H9 (cell line): Measurements from ENCODE around the gene NLRP5. TPM values are rescaled to one million over a fixed set of nuclear protein-coding genes. Genes with fewer than 3 reads are reported as not detected.
"Not testable (repeated sequence)": the region's sequence is repeated elsewhere in the genome, so short reads cannot be mapped to it uniquely, and the experiment has no call there.

Source experiments
- DNase-seq: peaks from one replicate; pipeline ENCODE4 v3.0.0-alpha.2; 2017
- H2AFZ ChIP-seq: one replicate; pipeline ENCODE4 v1.6.1; 2013; ENCODE audit warnings: mild to moderate bottlenecking, low read length, control low read depth, moderate library complexity
- H2AK5ac ChIP-seq: 2 replicates; pipeline ENCODE4 v1.6.1; 2013; ENCODE audit warnings: low read length, control low read depth, mixed read lengths; ENCODE audit not compliant: insufficient read length
- H2BK120ac ChIP-seq: one replicate; pipeline ENCODE4 v1.6.1; 2013; ENCODE audit warnings: low read depth, mild to moderate bottlenecking, low read length, control low read depth, inconsistent platforms; ENCODE audit not compliant: poor library complexity, severe bottlenecking
- H2BK12ac ChIP-seq: 2 replicates; pipeline ENCODE4 v1.6.1; 2013; ENCODE audit warnings: low read length, control low read depth, mixed read lengths, low read depth; ENCODE audit not compliant: insufficient read length
- H2BK15ac ChIP-seq: 2 replicates; pipeline ENCODE4 v1.6.1; 2013; ENCODE audit warnings: low read depth, low read length, control low read depth
- H2BK20ac ChIP-seq: one replicate; pipeline ENCODE4 v1.6.1; 2013; ENCODE audit warnings: low read depth, mild to moderate bottlenecking, low read length, control low read depth, inconsistent platforms; ENCODE audit not compliant: poor library complexity, severe bottlenecking
- H2BK5ac ChIP-seq: 2 replicates; pipeline ENCODE4 v1.6.1; 2013; ENCODE audit warnings: low read length, control low read depth, mixed read lengths; ENCODE audit not compliant: insufficient read length
- H3K14ac ChIP-seq: 2 replicates; pipeline ENCODE4 v1.6.1; 2013; ENCODE audit warnings: low read length, control low read depth; ENCODE audit not compliant: insufficient read depth
- H3K18ac ChIP-seq: 2 replicates; pipeline ENCODE4 v1.6.1; 2013; ENCODE audit warnings: low read depth, mild to moderate bottlenecking, mixed read lengths, low read length, control low read depth; ENCODE audit not compliant: insufficient read length
- H3K23ac ChIP-seq: 2 replicates; pipeline ENCODE4 v1.6.1; 2013; ENCODE audit warnings: low read length, control low read depth, mixed read lengths, low read depth; ENCODE audit not compliant: insufficient read length
- H3K23me2 ChIP-seq: 2 replicates; pipeline ENCODE4 v1.6.1; 2013; ENCODE audit warnings: low read depth, mild to moderate bottlenecking, mixed read lengths, low read length, control low read depth; ENCODE audit not compliant: insufficient read length, poor library complexity, severe bottlenecking
- H3K27ac ChIP-seq: 2 replicates; pipeline ENCODE4 v1.5.1; 2013; ENCODE audit warnings: low read length, control low read depth, mixed read lengths, low read depth; ENCODE audit not compliant: insufficient read length
- H3K27me3 ChIP-seq: 2 replicates; pipeline ENCODE4 v1.6.1; 2013; ENCODE audit warnings: low read length, control low read depth, inconsistent platforms; ENCODE audit not compliant: insufficient read depth
- H3K4ac ChIP-seq: 2 replicates; pipeline ENCODE4 v1.6.1; 2013; ENCODE audit warnings: low read depth, mild to moderate bottlenecking, control low read depth, inconsistent platforms, low read length, moderate library complexity
- H3K4me1 ChIP-seq: 2 replicates; pipeline ENCODE4 v1.6.1; 2013; ENCODE audit warnings: low read length, control low read depth, inconsistent platforms; ENCODE audit not compliant: insufficient read depth
- H3K4me2 ChIP-seq: 2 replicates; pipeline ENCODE4 v1.6.1; 2013; ENCODE audit warnings: low read length, control low read depth, mixed read lengths; ENCODE audit not compliant: insufficient read length, insufficient read depth
- H3K56ac ChIP-seq: 2 replicates; pipeline ENCODE4 v1.6.1; 2013; ENCODE audit warnings: low read depth, mild to moderate bottlenecking, mixed read lengths, low read length, control low read depth; ENCODE audit not compliant: insufficient read length
- H3K79me1 ChIP-seq: 2 replicates; pipeline ENCODE4 v1.6.1; 2013; ENCODE audit warnings: low read depth, mild to moderate bottlenecking, moderate library complexity, low read length, control low read depth, inconsistent platforms; ENCODE audit not compliant: insufficient read depth, poor library complexity, severe bottlenecking
- H3K79me2 ChIP-seq: 2 replicates; pipeline ENCODE4 v1.6.1; 2013; ENCODE audit warnings: low read length, control low read depth, inconsistent platforms; ENCODE audit not compliant: insufficient read depth
- H3K9ac ChIP-seq: 2 replicates; pipeline ENCODE4 v1.6.1; 2013; ENCODE audit warnings: low read length, control low read depth, mixed read lengths; ENCODE audit not compliant: insufficient read length; ENCODE audit errors: extremely low read depth
- H3K9me3 ChIP-seq: one replicate; pipeline ENCODE4 v1.6.1; 2013; ENCODE audit warnings: low read depth, low read length, inconsistent platforms; ENCODE audit not compliant: control insufficient read depth
- H3T11ph ChIP-seq: one replicate; pipeline ENCODE4 v1.6.1; 2013; ENCODE audit warnings: mild to moderate bottlenecking, low read length, control low read depth, inconsistent platforms
- H4K20me1 ChIP-seq: one replicate; pipeline ENCODE4 v1.6.1; 2013; ENCODE audit not compliant: control insufficient read depth, insufficient read length, insufficient read depth
- H4K5ac ChIP-seq: 2 replicates; pipeline ENCODE4 v1.6.1; 2013; ENCODE audit warnings: low read depth, mild to moderate bottlenecking, mixed read lengths, low read length, control low read depth; ENCODE audit not compliant: insufficient read length
- H4K8ac ChIP-seq: replicated peaks from 2 replicates; pipeline ENCODE4 v1.6.1; 2013; ENCODE audit warnings: low read length, control low read depth, mixed read lengths, low read depth; ENCODE audit not compliant: insufficient read length
- H4K91ac ChIP-seq: 2 replicates; pipeline ENCODE4 v1.6.1; 2013; ENCODE audit warnings: low read depth, mild to moderate bottlenecking, moderate library complexity, mixed read lengths, low read length, control low read depth; ENCODE audit not compliant: insufficient read length
- H3K27ac Mint-ChIP-seq, 3 experiments: 2 replicates in 2 of 3; 3 replicates in 1 of 3; pipeline ENCODE4 v1.8.0; 2020 to 2021; ENCODE audit warnings: mixed read lengths in 3 of 3, mild to moderate bottlenecking in 1 of 3, moderate library complexity in 1 of 3
- H3K27me3 Mint-ChIP-seq: 2 replicates; pipeline ENCODE4 v1.8.0; 2021; ENCODE audit warnings: low read depth, mild to moderate bottlenecking, moderate library complexity, mixed read lengths
- H3K36me3 Mint-ChIP-seq, 3 experiments: 2 replicates in 2 of 3; 3 replicates in 1 of 3; pipeline ENCODE4 v1.8.0; 2020 to 2021; ENCODE audit warnings: low read depth in 3 of 3, mixed read lengths in 3 of 3; ENCODE audit not compliant: insufficient read depth in 1 of 3
- H3K4me1 Mint-ChIP-seq, 2 experiments: 2 replicates each; pipeline ENCODE4 v1.8.0; 2020; ENCODE audit warnings: mixed read lengths in 2 of 2
- H3K4me3 Mint-ChIP-seq, 2 experiments: 2 replicates in 1 of 2; 3 replicates in 1 of 2; pipeline ENCODE4 v1.8.0; 2020 to 2021; ENCODE audit warnings: mild to moderate bottlenecking in 2 of 2, mixed read lengths in 2 of 2, moderate library complexity in 1 of 2
- H3K9me3 Mint-ChIP-seq, 2 experiments: 2 replicates in 1 of 2; 3 replicates in 1 of 2; pipeline ENCODE4 v1.8.0; 2020; ENCODE audit warnings: mild to moderate bottlenecking in 2 of 2, mixed read lengths in 2 of 2, moderate library complexity in 1 of 2
- WGBS: extraction: QIAGEN DNeasy Blood & Tissue Kit; methylation state at CpG from one replicate; pipeline ENCODE4 v1.1.7; 2013; ENCODE audit warnings: missing lambda C conversion rate, low lambda C conversion rate, mixed read lengths; ENCODE audit not compliant: insufficient read length; ENCODE audit errors: extremely low coverage; 5-methylcytosine and 5-hydroxymethylcytosine counted together
- total RNA-seq: library from RNA; stranded (reverse); gene quantifications from 2 replicates; pipeline ENCODE4 v1.2.1, GENCODE V29; 2021

Gene NLRP5
- total RNA-seq, 1 experiment from 2014 or later: not detected

DNA sequence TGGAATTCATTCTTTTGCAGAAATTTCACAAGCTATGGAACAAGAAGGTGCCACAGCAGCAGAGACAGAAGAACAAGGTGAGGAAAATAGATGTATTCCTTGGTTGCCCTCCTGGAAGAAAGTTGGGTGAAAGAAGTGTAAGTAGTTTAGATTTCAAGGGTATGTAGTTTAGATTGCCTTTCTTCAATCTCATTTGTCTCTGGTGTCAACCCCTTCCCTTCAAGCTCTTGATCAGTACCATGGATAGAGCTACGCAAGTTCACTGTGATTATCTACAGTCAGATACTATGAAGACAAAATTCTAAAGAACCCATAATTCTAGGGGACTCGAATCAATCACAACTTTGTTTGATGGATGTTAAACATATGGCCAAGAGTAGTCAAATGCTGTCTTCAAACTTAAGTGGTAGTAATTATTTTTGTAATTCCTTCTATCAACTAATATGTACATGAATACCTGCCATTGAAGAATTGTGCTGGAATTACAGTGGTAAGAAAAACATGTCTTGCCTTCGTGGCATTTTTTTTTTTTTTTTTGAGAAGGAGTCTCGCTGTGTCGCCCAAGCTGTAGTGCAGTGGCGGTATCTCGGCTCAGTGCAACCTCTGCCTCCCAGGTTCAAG is 33.9 kb downstream of the NLRP5 start:
- not testable (repeated sequence) for H3K27ac Mint-ChIP-seq

More for the DNA sequence above, 33.9 kb downstream of the NLRP5 start:
- H4K8ac ChIP-seq, H4K91ac ChIP-seq, H3K27me3 ChIP-seq, H4K20me1 ChIP-seq, H3K4me2 ChIP-seq, H3K79me2 ChIP-seq, H3K4me1 Mint-ChIP-seq, H2BK20ac ChIP-seq, H3K27me3 Mint-ChIP-seq, H3K4ac ChIP-seq, H3K79me1 ChIP-seq, H3K18ac ChIP-seq, H2AFZ ChIP-seq, H3K14ac ChIP-seq, H2BK5ac ChIP-seq, H3T11ph ChIP-seq, H4K5ac ChIP-seq, H3K23ac ChIP-seq, H2BK15ac ChIP-seq, H3K9ac ChIP-seq, H2BK12ac ChIP-seq, DNase-seq, H2AK5ac ChIP-seq, H3K4me3 Mint-ChIP-seq, H3K23me2 ChIP-seq, H3K56ac ChIP-seq, H2BK120ac ChIP-seq, H3K27ac ChIP-seq, H3K4me1 ChIP-seq: not testable (repeated sequence)
- peaks cover 60% of the 10 kb centered on the region for H3K9me3 ChIP-seq
- H3K9me3 Mint-ChIP-seq: peaks cover 86 to 91% of the 10 kb centered on the region in 2 experiments
- no CpG with 5 or more reads among the region's 7 CpGs for WGBS
- H3K36me3 Mint-ChIP-seq: peaks cover 0 to 29% (median 5%) of the 10 kb centered on the region in 3 experiments; a peak in 4 of 7 replicates
